AG20443 (cell line): ENCODE data around the gene ST6GALNAC3.

ENCODE experiments used
- DNase-seq: peaks from one replicate; pipeline ENCODE4 v3.0.0; 2012; ENCODE audit warnings: low spot score, mixed read lengths

ST6GALNAC3 gene

DNA sequence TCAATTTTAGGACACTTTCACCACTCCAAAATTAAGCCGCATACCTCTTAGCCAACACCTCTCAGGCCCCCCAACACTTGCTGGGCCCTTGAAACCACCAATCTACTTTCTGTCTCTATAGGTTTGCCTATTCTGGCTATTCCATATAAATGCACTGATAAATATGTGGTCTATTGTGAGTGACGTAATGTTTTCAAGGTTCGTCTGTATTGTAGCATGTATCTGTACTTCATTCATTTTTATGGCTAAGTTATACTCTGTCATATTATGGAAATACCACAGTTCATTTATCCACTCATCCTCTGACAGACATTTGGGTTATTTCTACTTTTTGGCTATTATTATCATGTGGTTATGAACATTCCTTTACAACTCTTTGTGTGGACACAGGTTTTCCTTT, 432.8 kb downstream of the ST6GALNAC3 start:
- DNase-seq = no peak

DNA sequence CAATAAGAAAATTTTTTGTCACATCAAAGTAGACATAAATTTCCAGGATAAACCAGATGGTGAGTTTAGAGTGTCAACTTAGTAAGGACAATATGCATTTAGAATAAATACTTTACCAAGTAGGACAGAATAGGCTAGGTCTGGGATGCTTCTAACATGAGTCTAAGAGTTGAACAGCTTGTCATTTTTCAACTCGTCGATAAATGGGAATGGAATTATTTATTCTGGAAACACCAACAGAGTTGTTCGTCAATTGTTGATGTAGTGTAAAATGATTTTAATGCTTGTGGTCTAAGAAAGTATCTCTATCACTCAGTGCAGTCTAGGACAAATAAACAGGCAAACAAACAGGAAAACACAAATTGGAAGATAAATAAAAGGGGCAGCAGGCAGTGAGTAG, 434.3 kb downstream of the ST6GALNAC3 start:
- DNase-seq = no peak

DNA sequence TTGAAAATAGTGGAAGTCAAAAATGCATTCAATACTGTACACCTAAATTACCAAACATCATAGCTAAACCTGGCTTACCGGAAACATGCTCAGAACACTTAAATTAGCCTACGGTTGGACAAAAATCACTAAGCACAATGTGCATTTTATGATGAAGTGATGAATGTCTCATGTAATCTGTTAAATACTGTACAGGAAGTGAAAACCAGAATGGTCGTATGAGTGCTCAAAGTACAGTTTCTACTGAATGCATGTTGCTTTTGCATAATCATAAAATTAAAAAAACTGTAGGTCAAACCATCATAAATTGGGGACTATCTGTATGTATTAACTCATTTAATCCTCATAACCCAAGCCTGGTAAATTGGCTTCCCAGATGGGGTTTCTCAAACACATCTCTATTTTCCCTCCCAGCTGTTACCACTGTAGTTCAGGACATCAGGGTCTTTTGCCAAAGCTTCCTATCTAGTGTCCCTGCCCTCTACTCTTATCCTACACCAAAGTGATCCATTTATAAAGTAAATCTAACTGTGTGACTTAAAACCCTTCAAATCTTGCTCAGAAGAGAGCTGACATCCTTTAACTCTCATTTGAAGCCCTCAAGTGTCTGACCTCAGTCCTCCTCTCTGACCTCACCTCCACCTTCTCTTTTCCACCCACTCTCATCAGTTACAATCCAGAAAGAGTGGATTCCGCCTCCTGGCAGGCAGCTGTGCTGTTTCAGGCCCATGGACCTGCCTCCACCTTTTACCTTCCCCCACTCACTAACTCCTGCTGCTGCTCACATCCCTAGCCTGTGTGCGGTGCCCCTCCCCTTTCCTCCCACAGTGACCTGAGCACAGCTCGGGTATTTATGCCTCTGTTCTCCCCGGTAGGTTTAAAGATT, 436.4 kb downstream of the ST6GALNAC3 start:
- no peak for DNase-seq

DNA sequence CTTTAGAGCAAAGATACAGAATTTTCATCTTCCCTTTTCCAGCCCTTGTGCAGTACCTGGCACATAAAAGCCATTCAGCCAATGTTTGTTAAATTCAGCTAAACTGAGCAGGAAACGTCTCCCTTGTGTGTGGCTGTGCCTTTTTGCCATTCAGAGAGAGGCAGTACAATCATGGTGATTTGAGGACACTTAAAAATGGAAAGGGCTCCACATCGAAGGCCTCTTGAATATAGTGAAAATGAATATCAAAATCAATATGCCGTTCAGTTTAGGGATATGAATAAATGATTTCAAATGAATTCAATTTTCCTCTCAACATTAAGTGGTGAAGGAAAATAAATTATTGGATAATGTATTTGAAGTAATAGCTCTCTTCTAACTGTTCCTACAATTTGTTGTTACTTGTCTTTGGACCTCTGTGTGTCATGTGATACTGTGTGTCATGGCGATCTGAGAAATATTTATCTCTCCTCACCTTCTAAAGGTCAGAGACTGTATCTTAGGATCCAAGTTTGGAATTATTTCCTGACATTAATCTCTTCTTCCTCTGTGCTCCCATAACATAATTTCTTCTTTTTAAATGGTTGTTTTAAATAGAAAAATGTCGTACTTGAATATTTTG, 437.1 kb downstream of the ST6GALNAC3 start:
- no peak for DNase-seq

DNA sequence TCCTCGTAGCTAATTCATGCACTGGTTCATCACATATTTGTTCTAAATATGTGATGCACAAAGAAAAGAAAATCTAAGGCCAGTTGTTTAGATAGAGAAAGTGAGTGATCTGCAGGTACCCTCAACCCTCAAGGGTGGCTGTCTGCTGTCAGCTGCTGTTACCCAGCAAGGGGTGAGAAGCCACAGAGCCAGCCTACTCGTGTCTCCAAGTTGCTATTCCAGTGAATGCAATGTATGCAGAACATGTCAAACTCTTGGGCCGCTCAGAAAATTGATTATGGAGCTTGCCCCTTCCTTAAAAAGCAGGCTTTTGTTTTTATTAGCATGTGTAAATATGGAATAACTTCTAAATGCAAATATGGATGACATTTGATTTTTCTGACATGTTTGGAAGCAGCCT, 456.4 kb downstream of the ST6GALNAC3 start:
- no peak for DNase-seq

DNA sequence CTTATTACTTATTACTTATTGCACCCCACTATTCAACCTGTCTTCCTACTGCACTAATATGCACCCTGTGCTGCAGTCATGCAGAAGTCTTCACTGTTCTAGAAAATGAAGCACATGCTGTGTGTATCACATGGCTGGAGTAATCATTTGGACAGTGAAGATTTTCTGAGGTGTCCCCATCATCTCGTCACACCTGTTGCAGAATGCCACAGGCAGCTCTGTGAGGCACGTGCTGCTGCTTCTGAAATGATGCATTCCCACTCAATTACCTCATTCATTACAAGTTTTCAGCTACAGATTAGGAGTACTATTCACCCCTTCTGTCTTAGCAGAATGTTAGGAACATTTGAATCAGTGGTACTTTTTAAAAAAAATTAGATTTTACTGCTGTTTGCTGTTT, 467.1 kb downstream of the ST6GALNAC3 start:
- DNase-seq = no peak

DNA sequence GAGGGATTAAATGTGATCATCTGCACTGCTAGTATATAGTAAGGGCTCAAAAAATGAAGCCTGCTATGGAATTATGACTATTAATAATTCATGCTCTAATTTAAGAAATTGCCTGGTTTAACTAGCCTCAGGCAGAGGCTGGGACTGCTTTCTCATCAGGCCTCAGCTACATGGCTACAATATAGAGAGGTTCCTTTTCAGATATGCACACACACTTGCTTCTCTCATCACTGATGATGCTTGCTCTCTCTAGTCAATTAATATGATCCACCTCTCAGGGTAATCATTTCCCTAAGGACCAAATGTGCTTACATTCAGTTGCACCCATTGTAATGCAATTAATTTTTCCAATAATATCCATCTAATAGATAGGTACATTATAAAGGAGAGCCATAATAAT, 467.8 kb downstream of the ST6GALNAC3 start:
- no peak for DNase-seq

DNA sequence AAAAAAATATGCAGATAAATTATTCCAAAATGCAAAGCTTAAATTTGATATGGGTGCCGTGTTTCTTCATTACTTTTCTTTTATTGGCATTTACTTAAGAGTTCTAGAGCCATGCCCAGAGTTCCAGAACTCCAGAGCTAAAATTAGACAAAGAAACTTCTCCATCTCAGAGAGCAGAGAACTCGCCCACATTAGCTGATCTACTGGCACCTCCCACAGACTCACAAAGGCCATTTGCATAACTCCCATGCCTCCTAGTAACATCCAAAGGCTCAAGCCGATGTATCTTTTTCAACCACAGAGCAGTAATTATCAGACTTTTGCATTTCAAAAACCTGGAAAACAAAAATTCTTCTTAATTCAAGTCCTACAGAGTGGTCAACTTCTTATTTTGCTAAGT, 468.9 kb downstream of the ST6GALNAC3 start:
- no peak for DNase-seq

DNA sequence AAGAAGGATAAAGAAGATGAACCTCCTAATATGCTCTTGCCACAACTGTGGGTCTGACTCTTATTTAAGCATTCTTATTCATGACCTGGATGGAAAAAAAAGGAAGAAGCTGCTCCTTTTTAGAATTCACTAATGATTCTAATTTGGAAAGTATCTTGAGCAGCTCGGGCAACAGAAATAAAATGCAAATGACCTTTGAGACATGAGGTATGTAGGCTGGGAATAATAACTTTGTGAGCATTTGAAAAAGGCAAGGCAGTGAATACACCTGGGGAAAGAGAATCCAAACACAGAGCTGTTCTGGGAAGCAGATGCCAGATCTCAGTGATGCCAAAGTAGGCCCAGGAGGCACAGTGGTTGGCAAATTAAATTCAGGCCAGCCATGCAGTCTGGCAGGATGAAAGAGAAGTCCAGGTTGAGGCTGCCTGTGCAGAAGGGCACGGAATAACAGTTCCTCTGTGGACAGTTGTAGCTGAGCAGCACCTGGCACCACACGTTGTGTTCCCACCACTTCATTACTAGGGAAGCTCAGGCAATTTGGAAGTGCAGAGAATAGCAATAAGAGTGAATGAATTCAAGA, 471.9 kb downstream of the ST6GALNAC3 start:
- no peak for DNase-seq

DNA sequence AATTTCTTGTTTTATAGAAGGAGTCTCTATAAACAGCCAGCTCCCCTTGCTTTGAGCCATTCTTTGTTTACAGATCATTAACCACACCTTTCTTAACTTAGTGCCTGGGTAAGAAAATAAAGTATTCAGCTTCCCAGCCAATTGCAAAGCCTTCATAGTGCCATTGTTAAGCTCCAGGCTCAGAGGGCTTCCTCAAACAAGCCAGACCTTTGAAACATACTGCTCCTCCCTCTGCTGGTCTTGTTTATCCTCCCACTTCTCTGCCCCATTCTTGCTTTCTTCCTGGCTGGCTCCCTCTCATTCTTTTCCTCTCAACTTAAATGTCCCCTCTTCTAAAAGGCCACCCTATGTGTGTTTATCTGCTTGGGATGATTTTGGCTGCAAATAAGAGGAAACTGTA, 473.4 kb downstream of the ST6GALNAC3 start:
- no peak for DNase-seq

DNA sequence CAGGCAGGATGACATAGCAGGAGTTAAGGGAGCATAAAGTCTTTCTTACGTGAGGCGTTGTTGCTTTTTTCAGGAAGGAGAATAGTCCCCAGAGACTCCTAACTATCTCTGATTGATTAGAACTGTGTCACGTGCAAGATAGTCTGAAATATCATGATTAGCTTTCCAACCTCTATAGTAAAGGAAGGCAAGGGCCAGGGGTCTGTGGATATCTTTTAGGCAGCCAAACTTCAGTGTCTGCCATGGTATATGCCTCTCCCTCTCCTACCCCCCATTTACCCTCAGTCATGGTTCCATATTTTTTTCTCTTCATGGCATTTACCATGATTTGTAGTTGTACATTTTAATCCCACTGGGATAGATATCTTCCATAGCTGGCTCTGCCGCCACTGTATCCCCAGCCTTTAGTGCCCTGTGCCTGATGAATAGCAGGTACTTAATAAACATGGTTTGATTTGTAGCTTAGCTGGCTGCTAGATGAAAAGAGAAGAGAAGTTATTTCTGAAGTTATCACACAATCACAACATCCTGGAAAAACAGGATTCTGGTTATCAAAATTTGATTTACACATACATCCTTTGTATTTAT, 474.1 kb downstream of the ST6GALNAC3 start:
- DNase-seq = no peak

DNA sequence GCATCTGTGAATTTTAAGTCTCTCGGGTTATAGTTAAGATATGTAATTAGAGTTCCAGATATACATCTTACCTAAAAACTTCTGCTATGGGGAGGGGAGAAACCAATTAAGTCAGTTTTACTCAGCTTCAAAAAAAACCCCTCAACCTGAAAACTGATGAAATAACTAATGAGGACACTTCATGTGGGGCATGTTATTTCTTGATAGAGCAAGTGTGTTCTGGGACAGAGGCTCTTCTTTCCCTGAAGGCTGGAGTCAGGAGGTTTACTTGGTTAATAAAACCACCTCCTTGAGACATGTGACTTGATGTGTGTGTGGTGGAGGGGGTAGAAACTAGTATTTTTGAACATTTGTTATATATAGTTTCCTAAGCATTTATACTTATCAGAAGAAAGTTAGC, 479.7 kb downstream of the ST6GALNAC3 start:
- DNase-seq = no peak

DNA sequence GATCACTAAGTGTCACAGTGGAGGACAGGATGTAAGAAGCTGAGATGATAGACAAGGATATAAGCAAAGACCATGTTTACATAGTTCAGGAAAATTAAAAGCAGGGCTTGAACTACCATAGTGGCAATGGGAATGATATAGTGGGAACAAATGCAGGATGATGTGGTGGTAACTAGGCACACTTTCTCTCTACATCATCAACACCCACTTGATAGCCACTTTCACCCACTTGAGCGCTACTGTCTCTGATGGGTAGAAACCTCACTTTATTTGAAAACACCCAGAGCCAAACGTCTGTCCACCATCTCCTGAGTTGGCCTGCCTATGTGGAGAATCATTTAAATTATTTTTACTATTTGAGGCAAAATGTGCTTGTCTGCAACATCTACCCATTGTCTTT, 487.7 kb downstream of the ST6GALNAC3 start:
- no peak for DNase-seq

DNA sequence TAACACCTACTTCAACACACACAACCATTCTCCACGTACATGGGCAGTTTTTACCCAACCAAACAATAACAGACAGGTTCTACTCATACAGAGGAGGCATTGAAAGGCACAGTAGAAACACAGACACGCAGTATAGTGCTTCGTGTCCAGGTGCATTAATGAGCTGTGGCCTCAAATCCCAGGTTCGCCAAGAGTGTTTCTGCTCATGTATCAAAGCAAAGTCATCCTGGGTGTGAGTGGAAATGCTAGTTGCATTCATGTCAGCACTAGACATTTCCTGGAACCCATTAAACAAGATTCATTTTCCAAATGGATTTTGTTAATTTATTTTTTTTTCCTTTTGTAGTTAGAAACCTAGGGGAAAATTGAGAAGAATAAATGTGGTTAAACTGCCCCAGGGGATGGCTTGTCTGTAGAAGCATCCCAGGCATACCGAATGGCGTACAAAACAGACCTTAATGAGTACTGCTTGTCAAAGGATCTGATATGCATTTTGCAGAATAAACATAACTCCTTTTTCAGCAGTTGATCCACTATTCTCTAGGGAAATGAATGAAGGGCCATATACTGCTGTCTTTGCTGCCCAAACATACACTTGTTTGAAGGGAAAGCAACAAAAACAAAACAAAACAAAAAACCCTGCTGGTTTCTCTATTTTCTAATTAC, 494.2 kb downstream of the ST6GALNAC3 start:
- DNase-seq = no peak

DNA sequence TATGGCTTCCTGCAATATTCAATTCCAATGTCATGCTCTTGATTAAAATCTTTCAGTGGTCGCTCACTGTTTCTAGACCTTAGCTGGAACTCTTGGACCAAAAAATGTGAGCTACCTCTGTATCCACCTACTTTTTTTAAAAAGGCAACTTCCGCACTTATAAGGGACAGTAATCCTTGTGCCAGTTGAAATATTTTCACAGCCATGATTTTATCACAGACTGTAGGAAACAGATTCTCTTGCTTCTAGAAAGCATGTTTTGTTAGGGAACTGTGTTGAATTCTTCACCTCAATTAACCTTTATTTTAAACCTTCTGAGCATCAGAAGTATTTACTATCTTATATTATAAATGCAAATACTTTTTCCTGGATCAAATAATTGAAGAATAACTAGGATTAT, 496.7 kb downstream of the ST6GALNAC3 start:
- DNase-seq = no peak

DNA sequence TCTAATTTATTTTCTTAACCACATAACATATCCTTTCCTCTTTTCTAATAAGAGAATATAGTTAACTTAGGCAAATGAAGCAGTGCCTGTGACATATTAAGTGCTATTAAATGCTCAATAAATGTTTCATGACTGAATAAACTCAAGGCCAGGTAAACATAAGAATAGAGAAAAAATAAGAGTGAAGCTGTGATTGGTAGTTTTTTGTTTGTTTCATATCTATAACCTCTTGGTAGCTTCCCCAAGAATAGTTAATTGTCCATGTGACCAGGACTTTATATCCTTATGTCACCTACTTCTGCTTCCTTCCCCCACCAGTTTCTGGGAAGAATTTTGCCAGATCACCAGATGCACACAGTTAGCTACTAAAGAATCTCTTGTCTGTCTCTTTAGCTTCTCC, 497.7 kb downstream of the ST6GALNAC3 start:
- DNase-seq = no peak

DNA sequence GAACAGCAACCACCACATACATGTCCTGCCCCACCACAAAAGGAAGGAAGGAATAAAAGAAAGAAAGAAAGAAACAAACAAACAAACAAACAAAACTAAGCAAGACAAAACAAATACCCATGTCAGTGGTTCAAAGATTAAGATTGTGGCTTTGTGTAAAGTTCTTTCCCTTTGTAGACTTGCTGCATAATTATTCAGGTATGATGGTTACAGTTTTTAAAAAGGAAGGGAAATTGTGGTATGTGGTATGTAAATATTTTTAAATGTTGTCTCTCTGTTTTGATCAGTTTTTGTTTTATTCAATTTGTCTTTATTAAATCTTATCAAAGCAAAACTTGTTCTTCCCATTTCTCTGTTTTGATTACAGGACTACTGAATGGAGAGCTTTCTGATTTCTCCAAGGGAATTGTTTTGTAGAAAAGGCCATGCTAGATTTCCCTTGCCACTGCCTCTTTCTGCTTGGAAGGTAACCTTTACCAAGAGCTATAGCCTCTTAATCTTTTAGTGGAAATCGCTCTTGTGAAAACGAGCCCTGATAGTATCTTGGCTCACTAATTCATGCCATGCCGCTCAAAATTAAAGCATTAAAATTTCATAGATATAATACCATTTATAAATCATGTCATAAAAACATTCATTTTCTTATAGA, 502.5 kb downstream of the ST6GALNAC3 start:
- DNase-seq = no peak

DNA sequence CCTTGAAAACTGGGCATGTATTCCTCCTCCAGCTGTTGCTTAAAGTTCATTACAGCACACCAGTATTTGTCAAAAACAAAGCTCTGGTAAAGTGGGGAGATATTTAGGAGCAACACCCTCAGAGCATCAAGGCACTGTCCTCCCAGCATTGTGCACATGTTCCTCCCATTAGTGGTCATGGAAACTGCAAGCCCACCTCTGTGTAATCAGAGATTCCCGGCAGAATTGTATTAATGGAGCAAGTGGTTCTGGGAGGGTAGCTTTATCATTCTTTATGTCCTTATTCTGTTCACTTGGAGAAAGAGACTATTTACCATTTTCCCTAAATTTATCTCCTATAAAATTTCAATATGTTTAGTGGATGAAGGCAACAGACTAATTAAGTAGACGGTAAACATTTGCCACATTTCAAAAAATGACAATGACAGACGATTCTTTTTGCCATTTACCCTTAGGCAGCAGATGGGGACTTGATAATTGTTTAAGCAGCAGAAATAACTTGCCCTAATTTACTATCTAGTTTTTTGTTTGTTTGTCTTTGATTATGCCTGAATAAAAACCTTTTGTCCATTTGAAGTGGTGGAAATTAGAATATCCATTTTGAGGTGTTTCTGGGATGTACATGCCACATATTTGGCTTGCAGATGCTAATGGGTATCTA, 503.1 kb downstream of the ST6GALNAC3 start:
- no peak for DNase-seq

DNA sequence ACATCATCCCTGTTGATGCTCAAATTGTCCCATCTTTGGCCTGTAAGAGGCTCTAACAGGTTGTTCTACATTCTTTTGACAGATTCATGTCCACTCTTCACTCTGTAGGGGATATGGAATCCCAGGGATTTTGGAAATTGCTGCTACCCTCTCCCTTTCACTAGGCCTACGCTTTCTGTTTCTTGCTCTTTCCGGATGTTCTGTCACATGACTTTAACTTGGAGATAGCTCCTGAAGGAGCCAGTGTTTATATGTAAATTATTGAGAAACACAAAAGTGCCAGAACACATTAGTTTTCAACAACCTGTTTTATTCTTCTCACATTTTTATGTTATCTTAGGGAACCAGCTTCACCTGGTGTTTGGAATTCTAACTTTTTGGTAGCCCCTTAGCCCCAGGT, 505.7 kb downstream of the ST6GALNAC3 start:
- DNase-seq = no peak

DNA sequence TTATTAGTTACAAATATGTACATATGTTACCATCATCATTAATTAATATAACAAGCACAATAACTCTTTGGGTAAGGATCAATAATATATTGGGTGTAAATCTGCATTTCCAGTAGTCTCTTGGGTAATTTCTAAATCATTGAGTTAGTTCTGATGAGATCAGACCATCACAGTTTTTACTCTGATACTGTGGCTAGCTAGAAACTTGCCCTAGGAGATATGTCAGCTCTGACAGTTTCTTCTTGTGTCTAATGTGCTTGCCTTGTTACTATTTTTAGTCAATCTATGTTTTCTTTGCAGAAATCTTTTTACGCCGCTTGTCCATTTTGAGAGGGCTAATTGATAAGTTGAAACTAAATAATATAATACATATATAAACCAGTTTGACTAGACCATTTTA, 507.2 kb downstream of the ST6GALNAC3 start:
- no peak for DNase-seq

DNA sequence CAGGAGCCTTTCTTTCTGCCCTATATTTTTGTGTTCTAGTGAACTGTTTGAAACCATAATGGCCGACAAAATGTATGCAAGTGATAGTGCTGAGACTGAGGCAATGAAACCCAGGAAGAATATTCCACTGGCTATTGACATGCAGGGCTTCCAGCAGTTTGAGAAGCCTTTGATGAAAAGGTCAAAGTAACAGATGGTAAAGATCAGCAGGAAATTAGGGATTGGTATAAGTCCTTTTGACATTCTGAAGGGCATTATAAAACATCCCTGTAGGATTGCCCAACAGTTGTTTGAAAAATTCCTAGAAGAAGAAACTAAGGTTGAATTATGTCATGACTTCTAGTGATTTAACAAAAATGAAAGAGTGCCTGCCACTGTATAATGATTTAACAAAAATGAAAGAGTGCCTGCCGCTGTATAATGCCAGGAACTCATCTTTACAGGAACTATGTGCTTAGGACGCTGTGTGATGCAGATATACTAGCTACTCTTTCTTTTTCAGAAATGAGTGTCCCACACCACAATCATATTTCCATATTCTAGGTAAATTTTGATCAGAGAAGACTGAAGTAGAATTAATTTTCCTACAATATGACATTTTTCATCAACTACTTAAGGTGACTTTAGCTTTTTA, 508.8 kb downstream of the ST6GALNAC3 start:
- DNase-seq = no peak
